ENCODE data around the gene EPHA7.

EPHA7 gene

GRCh38 chr6:93293460-93293859 lies 125.9 kb downstream of the EPHA7 start:
- Histone ChIP-seq H2BK5ac (ENCODE audit: low read depth, low read length, poor library complexity) (no peak overlapping the region), H4K8ac (ENCODE audit: low read depth, low read length) (no peak overlapping the region), H3K9ac (ENCODE audit: low read length) (no peak overlapping the region), H2BK120ac (ENCODE audit: insufficient read depth, low read length, poor library complexity) (no peak overlapping the region), H3K4ac (ENCODE audit: low read depth, low read length) (no peak overlapping the region), H3K27ac (ENCODE audit: low read depth, low read length) (no peak overlapping the region), H2AK5ac (ENCODE audit: low read length) (no peak overlapping the region), H4K12ac (ENCODE audit: low read depth, low read length) (no peak overlapping the region), H3K79me1 (ENCODE audit: low read length) (no peaks in the 10 kb centered on the region), H3K36me3 (ENCODE audit: control insufficient read depth in 1 of 2, insufficient read depth in 2 of 2, low read length in 2 of 2) (no peaks in the 10 kb centered on the region), H3K23ac (ENCODE audit: low read length) (no peak overlapping the region), H2BK12ac (ENCODE audit: low read length) (no peak overlapping the region), H3K9me3 (ENCODE audit: insufficient read depth, low read depth, low read length) (no peaks in the 10 kb centered on the region), H3K14ac (ENCODE audit: low read length) (no peak overlapping the region), H3K4me2 (ENCODE audit: low read length) (no peak overlapping the region), H3K4me3 (ENCODE audit: low read depth, low read length) (no peak overlapping the region), H4K91ac (ENCODE audit: low read depth, low read length) (no peak overlapping the region), H3K79me2 (ENCODE audit: control insufficient read depth, insufficient read depth, low read length, poor library complexity) (no peaks in the 10 kb centered on the region), H2AFZ (ENCODE audit: insufficient read depth, low read length, poor library complexity) (no peak overlapping the region), H3K4me1 (ENCODE audit: control insufficient read depth in 1 of 2, insufficient read depth in 2 of 2, low read length in 2 of 2) (no peaks in the 10 kb centered on the region), H3K27me3 (ENCODE audit: insufficient read depth, low read length) (no peaks in the 10 kb centered on the region), H3K18ac (ENCODE audit: low read length) (no peak overlapping the region)
- DNase-seq = no peak
- no CpG with 5 or more reads among the region's 4 CpGs for WGBS (ENCODE audit: extremely low coverage, insufficient coverage, insufficient read length)

DNA sequence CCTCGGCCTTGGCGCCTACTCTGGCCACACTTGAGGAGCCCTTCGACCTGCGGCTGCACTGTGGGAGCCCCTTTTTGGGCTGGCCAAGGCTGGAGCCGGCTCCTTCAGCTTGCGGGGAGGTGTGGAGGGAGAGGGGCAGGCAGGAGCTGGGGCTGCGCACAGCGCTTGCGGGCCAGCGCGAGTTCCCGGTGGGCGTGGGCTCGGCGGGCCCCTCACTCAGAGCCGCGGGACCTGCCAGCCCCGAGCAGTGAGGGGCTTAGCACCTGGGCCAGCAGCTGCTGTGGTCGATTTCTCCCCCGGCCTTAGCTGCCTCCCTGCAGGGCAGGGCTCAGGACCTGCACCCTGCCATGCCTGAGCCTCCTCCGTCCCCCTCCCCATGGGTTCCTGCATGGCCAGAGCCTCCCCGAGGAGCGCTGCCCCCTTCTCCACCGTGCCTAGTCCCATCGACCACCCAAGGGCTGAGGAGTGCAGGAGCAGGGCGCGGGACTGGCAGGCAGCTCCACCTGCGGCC lies 136.8 kb downstream of the EPHA7 start:
- Histone ChIP-seq H3K4me1 (ENCODE audit: control insufficient read depth in 1 of 2, insufficient read depth in 2 of 2, low read length in 2 of 2) (no peaks in the 10 kb centered on the region), H3K23ac (ENCODE audit: low read length) (no peak overlapping the region), H4K91ac (ENCODE audit: low read depth, low read length) (no peak overlapping the region), H3K4ac (ENCODE audit: low read depth, low read length) (no peak overlapping the region), H3K18ac (ENCODE audit: low read length) (no peak overlapping the region), H3K9ac (ENCODE audit: low read length) (no peak overlapping the region), H2BK120ac (ENCODE audit: insufficient read depth, low read length, poor library complexity) (no peak overlapping the region), H3K4me2 (ENCODE audit: low read length) (no peak overlapping the region), H3K79me2 (ENCODE audit: control insufficient read depth, insufficient read depth, low read length, poor library complexity) (no peaks in the 10 kb centered on the region), H4K8ac (ENCODE audit: low read depth, low read length) (no peak overlapping the region), H2AK5ac (ENCODE audit: low read length) (no peak overlapping the region), H3K9me3 (ENCODE audit: insufficient read depth, low read depth, low read length) (peaks cover 4% of the 10 kb centered on the region), H3K79me1 (ENCODE audit: low read length) (no peaks in the 10 kb centered on the region), H3K14ac (ENCODE audit: low read length) (no peak overlapping the region), H3K36me3 (ENCODE audit: control insufficient read depth in 1 of 2, insufficient read depth in 2 of 2, low read length in 2 of 2) (no peaks in the 10 kb centered on the region), H2AFZ (ENCODE audit: insufficient read depth, low read length, poor library complexity) (no peak overlapping the region), H2BK5ac (ENCODE audit: low read depth, low read length, poor library complexity) (no peak overlapping the region), H4K12ac (ENCODE audit: low read depth, low read length) (no peak overlapping the region), H2BK12ac (ENCODE audit: low read length) (no peak overlapping the region), H3K27ac (ENCODE audit: low read depth, low read length) (no peak overlapping the region), H3K4me3 (ENCODE audit: low read depth, low read length) (no peak overlapping the region), H3K27me3 (ENCODE audit: insufficient read depth, low read length) (no peaks in the 10 kb centered on the region)
- DNase-seq = no peak
- WGBS (ENCODE audit: extremely low coverage, insufficient coverage, insufficient read length) = no CpG with 5 or more reads among the region's 28 CpGs

DNA sequence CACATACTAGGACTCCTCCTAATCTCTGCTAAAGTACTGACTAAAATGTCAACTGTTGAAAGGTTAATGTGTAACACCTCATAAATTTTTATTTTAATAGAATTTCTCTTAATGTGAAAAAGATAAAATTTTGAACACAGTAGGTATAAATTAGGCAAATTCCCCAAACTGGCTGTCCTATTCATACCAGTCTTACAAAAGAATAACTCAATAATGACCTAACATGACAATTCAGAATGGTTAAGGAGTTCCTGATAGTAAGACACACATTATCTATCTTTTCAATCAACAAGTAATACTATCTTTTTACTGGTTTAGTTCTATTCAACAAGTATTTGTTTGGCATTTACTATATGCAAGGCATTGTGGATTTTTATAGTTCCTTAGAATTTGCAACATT lies 141.1 kb downstream of the EPHA7 start:
- H3K79me1 ChIP-seq (ENCODE audit: low read length) = no peaks in the 10 kb centered on the region
- no peak overlapping the region for H3K18ac ChIP-seq (ENCODE audit: low read length)
- no peak overlapping the region for H2AK5ac ChIP-seq (ENCODE audit: low read length)
- H3K9ac ChIP-seq (ENCODE audit: low read length) = no peak overlapping the region
- no peaks in the 10 kb centered on the region for H3K4me1 ChIP-seq (ENCODE audit: control insufficient read depth in 1 of 2, insufficient read depth in 2 of 2, low read length in 2 of 2)
- H3K4me2 ChIP-seq (ENCODE audit: low read length) = no peak overlapping the region
- no peak overlapping the region for H3K23ac ChIP-seq (ENCODE audit: low read length)
- H3K36me3 ChIP-seq (ENCODE audit: control insufficient read depth in 1 of 2, insufficient read depth in 2 of 2, low read length in 2 of 2) = no peaks in the 10 kb centered on the region
- no peak overlapping the region for H3K4me3 ChIP-seq (ENCODE audit: low read depth, low read length)
- H4K91ac ChIP-seq (ENCODE audit: low read depth, low read length) = no peak overlapping the region
- no peak overlapping the region for H4K8ac ChIP-seq (ENCODE audit: low read depth, low read length)
- no peaks in the 10 kb centered on the region for H3K79me2 ChIP-seq (ENCODE audit: control insufficient read depth, insufficient read depth, low read length, poor library complexity)
- H3K27me3 ChIP-seq (ENCODE audit: insufficient read depth, low read length) = no peaks in the 10 kb centered on the region
- H4K12ac ChIP-seq (ENCODE audit: low read depth, low read length) = no peak overlapping the region
- no peak overlapping the region for H2AFZ ChIP-seq (ENCODE audit: insufficient read depth, low read length, poor library complexity)
- no peak overlapping the region for H3K14ac ChIP-seq (ENCODE audit: low read length)
- H2BK12ac ChIP-seq (ENCODE audit: low read length) = no peak overlapping the region
- no peak for DNase-seq
- H2BK5ac ChIP-seq (ENCODE audit: low read depth, low read length, poor library complexity) = no peak overlapping the region
- H2BK120ac ChIP-seq (ENCODE audit: insufficient read depth, low read length, poor library complexity) = no peak overlapping the region
- no peak overlapping the region for H3K4ac ChIP-seq (ENCODE audit: low read depth, low read length)
- H3K9me3 ChIP-seq (ENCODE audit: insufficient read depth, low read depth, low read length) = peaks cover 4% of the 10 kb centered on the region
- no peak overlapping the region for H3K27ac ChIP-seq (ENCODE audit: low read depth, low read length)

DNA sequence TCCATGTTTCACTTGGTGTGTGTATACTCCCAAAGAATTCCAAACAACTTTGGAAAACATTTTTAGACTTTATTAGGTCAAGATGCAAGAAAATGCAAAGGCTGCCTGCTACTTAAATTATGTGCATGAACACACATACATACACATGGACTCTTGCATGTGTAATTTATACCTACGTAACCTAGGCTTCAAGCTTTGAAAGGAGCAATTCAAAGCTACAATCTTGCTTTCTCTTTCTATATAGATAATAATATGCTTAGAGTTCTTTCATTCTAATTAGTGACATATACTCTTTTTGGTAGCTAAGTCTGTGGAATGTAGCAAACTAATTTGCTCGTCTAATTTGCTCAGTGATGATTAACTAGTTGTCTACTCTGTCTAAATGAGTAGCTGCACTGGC lies 146.5 kb downstream of the EPHA7 start:
- Histone ChIP-seq H4K8ac (ENCODE audit: low read depth, low read length) (no peak overlapping the region), H3K9ac (ENCODE audit: low read length) (no peak overlapping the region), H2BK120ac (ENCODE audit: insufficient read depth, low read length, poor library complexity) (no peak overlapping the region), H3K79me1 (ENCODE audit: low read length) (no peaks in the 10 kb centered on the region), H3K9me3 (ENCODE audit: insufficient read depth, low read depth, low read length) (no peaks in the 10 kb centered on the region), H2AFZ (ENCODE audit: insufficient read depth, low read length, poor library complexity) (no peak overlapping the region), H3K27me3 (ENCODE audit: insufficient read depth, low read length) (no peaks in the 10 kb centered on the region), H3K14ac (ENCODE audit: low read length) (no peak overlapping the region), H3K4ac (ENCODE audit: low read depth, low read length) (no peak overlapping the region), H3K79me2 (ENCODE audit: control insufficient read depth, insufficient read depth, low read length, poor library complexity) (no peaks in the 10 kb centered on the region), H3K4me1 (ENCODE audit: control insufficient read depth in 1 of 2, insufficient read depth in 2 of 2, low read length in 2 of 2) (no peaks in the 10 kb centered on the region), H3K4me2 (ENCODE audit: low read length) (no peak overlapping the region), H3K27ac (ENCODE audit: low read depth, low read length) (no peak overlapping the region), H3K36me3 (ENCODE audit: control insufficient read depth in 1 of 2, insufficient read depth in 2 of 2, low read length in 2 of 2) (no peaks in the 10 kb centered on the region), H3K23ac (ENCODE audit: low read length) (no peak overlapping the region), H4K12ac (ENCODE audit: low read depth, low read length) (no peak overlapping the region), H2BK5ac (ENCODE audit: low read depth, low read length, poor library complexity) (no peak overlapping the region), H4K91ac (ENCODE audit: low read depth, low read length) (no peak overlapping the region), H2AK5ac (ENCODE audit: low read length) (no peak overlapping the region), H3K18ac (ENCODE audit: low read length) (no peak overlapping the region), H2BK12ac (ENCODE audit: low read length) (no peak overlapping the region), H3K4me3 (ENCODE audit: low read depth, low read length) (no peak overlapping the region)
- WGBS (ENCODE audit: extremely low coverage, insufficient coverage, insufficient read length) = no CpG with 5 or more reads among the region's 2 CpGs
- DNase-seq = no peak

Measured in trophoblast cell (in vitro differentiated cells and primary cell).